Activated CD4-positive, alpha-beta memory T cell treated with anti-CD3 and anti-CD28 coated beads for 36 hours (primary cell): ENCODE data around the gene FXYD2. TPM values are rescaled to one million over a fixed set of nuclear protein-coding genes. Genes with fewer than 3 reads are reported as not detected.

Experiments used
- CTCF ChIA-PET: fragments of 350-600 bp; sonication (Branson Sonifier 250); formaldehyde crosslinking; loops from one replicate; lab custom pipeline; 2021; ENCODE audit warnings: antibody characterized with exemption, inconsistent platforms; lab: Charles Lee
- POLR2A ChIA-PET: fragments of 350-600 bp; sonication (Branson Sonifier 250); formaldehyde crosslinking; loops from one replicate; lab custom pipeline; 2021; ENCODE audit warnings: antibody characterized with exemption; lab: Charles Lee
- DNase-seq: peaks from one replicate; pipeline ENCODE4 v3.0.0-alpha.2; 2020
- H3K27ac Mint-ChIP-seq: one replicate; pipeline ENCODE4 v1.8.0; 2021; ENCODE audit warnings: mixed read lengths
- H3K27me3 Mint-ChIP-seq: one replicate; pipeline ENCODE4 v1.8.0; 2021; ENCODE audit warnings: mixed read lengths
- H3K36me3 Mint-ChIP-seq: one replicate; pipeline ENCODE4 v1.8.0; 2021; ENCODE audit warnings: mixed read lengths
- H3K4me1 Mint-ChIP-seq: one replicate; pipeline ENCODE4 v1.8.0; 2021; ENCODE audit warnings: low read depth, mixed read lengths
- H3K4me3 Mint-ChIP-seq: one replicate; pipeline ENCODE4 v1.8.0; 2021; ENCODE audit warnings: mild to moderate bottlenecking, mixed read lengths
- H3K9me3 Mint-ChIP-seq: one replicate; pipeline ENCODE4 v1.8.0; 2021; ENCODE audit warnings: mixed read lengths
- intact Hi-C: fragments of 100-400 bp; cut with micrococcal nuclease; formaldehyde crosslinking; loops from one replicate; pipeline ENCODE4 v1.15.1; 2023
- total RNA-seq, 2 experiments: library from RNA; stranded (reverse); gene quantifications; one replicate each; pipeline ENCODE4 v1.2.3, GENCODE V29; 2021

Gene FXYD2
- total RNA-seq, 2 experiments from 2014 or later, result not detected

DNA sequence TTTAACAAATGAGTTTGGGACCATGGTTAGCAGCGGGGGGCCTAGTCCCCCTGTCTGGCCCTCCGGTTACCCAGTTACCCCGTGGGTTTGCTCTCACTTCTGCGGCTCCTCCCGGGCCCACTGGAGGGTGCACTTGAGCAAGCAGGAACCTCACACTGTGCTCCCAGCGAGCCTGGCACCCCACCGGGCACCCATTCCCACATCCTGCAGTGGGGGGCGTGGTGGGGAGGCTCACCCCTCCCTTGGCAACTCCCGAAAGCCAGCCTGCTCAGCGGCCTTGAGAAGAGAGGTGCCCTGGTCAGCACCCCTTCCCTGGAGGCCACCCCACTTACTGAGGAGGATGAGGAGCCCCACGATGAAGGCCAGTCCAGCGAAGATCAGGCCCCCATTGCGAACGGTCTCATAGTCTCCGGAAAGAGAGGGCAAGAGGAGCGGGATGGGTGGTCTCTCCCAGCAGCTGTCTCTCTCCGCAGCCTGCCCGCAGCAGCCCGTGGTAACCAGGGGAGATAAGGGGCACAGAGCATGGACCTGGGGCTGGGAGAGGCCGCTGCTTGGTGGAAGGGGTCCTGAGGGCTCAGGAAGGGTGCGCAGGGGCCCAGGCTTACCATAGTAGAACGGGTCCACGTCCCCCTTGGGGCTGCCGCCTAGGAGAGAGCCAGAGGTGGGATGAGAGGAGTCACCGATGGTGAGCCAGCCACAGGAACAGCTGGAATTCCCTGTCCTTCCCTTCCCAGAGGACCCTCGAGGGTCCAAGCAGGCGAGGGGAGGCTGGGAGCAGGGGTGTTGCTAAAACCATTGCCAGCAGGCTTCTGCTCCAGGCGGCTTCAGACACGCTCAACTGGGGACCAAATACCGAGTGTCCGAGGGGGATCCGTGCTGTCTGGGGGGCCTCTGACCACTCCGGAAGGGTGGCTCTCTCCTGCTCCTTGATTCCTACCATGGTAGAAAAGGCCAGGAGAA is 2.2 kb downstream of the FXYD2 start:
- no peaks in the 10 kb centered on the region for H3K36me3 Mint-ChIP-seq
- intact Hi-C loops, result loop anchor here (2.0 to 5.0 kb wide), 4 partner anchors 22 to 230 kb away; no protein-coding TSS in a partner anchor
- no peak overlapping the region for H3K4me3 Mint-ChIP-seq
- no peaks in the 10 kb centered on the region for H3K9me3 Mint-ChIP-seq
- peak overlapping the region; percentile 14 for H3K27ac Mint-ChIP-seq
- ChIA-PET POLR2A (interaction anchor here (0.9 kb wide), 1 partner anchor 124 kb away, joined by 3 read pairs; no protein-coding TSS in a partner anchor), CTCF (interaction anchor here (0.5 to 8.6 kb wide), 14 partner anchors 15 to 366 kb away, joined by 3 to 68 read pairs (median 8); no protein-coding TSS in a partner anchor)
- peak; percentile 71 for DNase-seq
- H3K27me3 Mint-ChIP-seq, result no peaks in the 10 kb centered on the region
- H3K4me1 Mint-ChIP-seq, result peaks cover 44% of the 10 kb centered on the region

DNA sequence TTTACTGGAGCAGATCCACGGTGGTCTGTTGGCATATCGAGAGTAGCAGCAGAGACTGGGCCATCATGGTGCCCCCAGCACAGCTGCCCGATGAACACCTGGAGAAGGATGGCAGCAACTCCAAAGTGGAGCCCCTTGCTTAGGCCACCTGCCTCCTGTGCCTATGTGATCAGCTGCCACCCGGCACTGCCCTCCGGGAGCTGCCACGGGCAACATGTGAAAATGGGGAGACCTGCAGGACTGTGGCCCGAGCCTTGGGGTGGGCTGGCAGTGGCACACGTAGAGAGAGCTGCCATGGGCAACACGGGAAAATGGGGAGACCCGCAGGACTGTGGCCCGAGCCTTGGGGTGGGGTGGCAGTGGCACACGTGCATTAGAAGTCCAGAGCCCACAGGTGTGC is 3.1 kb downstream of the FXYD2 start:
- H3K27me3 Mint-ChIP-seq, result no peaks in the 10 kb centered on the region
- H3K4me1 Mint-ChIP-seq, result peaks cover 52% of the 10 kb centered on the region
- ChIA-PET POLR2A (no interaction called here), CTCF (interaction anchor here (0.6 to 8.6 kb wide), 5 partner anchors 14 to 365 kb away, joined by 3 to 68 read pairs (median 13); no protein-coding TSS in a partner anchor)
- H3K27ac Mint-ChIP-seq, result peak overlapping the region; percentile 14
- no peaks in the 10 kb centered on the region for H3K36me3 Mint-ChIP-seq
- no peak for DNase-seq
- H3K9me3 Mint-ChIP-seq, result no peaks in the 10 kb centered on the region
- intact Hi-C loops, result loop anchor here (5.0 kb wide), 1 partner anchor 86 kb away; no protein-coding TSS in a partner anchor
- H3K4me3 Mint-ChIP-seq, result no peak overlapping the region

DNA sequence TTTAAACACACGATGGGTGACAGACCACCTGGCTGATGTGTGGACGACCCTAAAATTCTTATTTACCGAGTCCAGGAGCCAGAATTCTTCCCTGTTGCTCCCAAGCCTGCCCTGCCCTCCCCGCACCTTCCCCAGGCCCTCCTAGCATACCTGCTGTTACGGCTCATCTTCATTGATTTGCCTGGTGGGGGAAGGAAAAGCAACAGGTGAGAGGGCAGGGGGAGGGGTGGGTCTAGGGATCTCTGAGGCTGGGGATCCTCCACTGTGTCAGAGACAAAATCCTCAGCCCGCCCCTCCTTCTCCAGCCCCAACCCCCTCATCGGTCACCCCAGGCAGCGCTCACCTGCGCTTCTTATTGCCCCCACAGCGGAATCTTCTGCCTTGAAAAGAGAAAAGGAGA is 4.0 kb downstream of the FXYD2 start:
- Mint-ChIP-seq H3K4me3 (no peak overlapping the region), H3K27me3 (no peaks in the 10 kb centered on the region), H3K9me3 (no peaks in the 10 kb centered on the region), H3K4me1 (peaks cover 61% of the 10 kb centered on the region), H3K36me3 (no peaks in the 10 kb centered on the region), H3K27ac (no peak overlapping the region)
- intact Hi-C loops, result loop anchor here (5.0 kb wide), 1 partner anchor 87 kb away; no protein-coding TSS in a partner anchor
- ChIA-PET POLR2A (no interaction called here), CTCF (interaction anchor here (1.3 to 8.6 kb wide), 4 partner anchors 13 to 233 kb away, joined by 3 to 68 read pairs (median 14); no protein-coding TSS in a partner anchor)
- DNase-seq, result no peak

DNA sequence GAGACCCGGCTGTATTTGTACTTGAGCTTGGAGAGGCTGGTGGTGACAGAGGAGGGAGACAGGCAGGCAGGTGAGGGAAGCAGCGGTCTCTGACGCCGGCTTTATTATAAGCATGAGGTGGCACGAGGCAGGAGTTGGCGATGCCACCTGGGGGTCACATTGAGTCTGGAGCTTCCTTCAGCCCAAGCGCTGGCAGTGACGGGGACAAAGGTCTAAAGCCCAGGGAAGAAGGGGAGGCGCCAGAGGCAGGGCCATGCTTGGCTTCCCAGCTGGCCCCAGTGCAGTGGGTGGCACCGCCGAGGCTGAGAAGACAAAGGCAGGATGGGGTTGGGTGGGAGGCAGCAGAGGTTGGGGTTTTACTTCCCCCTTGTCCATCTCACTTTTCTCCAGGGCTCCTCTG is 4.5 kb downstream of the FXYD2 start:
- Mint-ChIP-seq H3K4me3 (no peak overlapping the region), H3K4me1 (peaks cover 64% of the 10 kb centered on the region), H3K9me3 (no peaks in the 10 kb centered on the region), H3K27ac (peak overlapping the region; percentile 71), H3K27me3 (no peaks in the 10 kb centered on the region), H3K36me3 (no peaks in the 10 kb centered on the region)
- ChIA-PET POLR2A (no interaction called here), CTCF (interaction anchor here (1.7 to 7.0 kb wide), 4 partner anchors 24 to 325 kb away, joined by 3 to 78 read pairs (median 13); no protein-coding TSS in a partner anchor)
- intact Hi-C loops, result loop anchor here (5.0 kb wide), 1 partner anchor 87 kb away; no protein-coding TSS in a partner anchor
- no peak for DNase-seq

DNA sequence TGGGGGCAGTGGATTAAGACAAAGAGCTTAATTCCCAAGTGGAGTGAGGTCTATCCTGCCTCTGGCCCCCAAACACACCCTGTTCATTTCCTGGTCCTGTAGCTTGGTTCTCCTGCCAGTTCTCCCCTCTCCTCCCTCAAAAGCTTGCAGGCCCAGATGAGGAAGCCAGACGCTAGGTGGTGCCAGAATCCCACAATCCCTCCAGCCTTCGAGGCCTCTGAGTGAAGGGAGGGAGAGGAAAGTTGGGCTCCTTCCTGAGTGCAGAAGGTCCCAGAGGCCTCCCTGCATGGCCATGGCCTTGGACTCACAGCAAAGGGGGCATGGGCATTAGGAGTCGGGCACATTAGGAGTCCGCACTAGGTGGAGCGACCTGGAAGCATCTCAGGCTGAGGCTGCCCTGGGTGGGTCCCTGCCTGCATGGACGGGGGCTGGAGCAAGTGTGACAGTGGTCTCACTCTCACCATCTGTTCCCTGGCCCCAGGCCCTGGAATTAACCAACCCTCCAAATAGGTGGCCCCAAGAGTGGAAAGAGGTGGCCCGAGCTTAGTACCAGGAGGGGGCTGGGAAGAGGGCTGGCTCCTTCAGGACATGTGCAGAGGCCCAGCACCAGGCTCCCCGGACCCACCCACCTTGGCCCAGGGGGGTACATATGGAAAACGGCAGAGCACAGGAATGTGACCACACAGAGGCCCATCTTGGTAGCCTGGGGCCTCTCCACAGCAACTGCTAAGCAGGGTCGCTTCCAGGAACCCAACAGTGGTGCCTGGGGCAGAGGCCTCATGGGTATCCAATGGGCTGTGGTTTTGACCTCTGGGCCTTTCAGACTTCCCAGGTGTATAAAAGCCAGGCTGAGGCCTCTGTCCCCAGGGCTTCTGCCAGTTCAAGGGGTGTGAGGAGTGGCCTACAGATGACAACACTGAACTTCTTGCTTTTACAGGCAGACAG is 5.2 kb downstream of the FXYD2 start:
- H3K4me1 Mint-ChIP-seq, result peaks cover 69% of the 10 kb centered on the region
- H3K9me3 Mint-ChIP-seq, result no peaks in the 10 kb centered on the region
- no peaks in the 10 kb centered on the region for H3K27me3 Mint-ChIP-seq
- ChIA-PET CTCF (interaction anchor here (0.7 to 7.0 kb wide), 8 partner anchors 13 to 326 kb away, joined by 3 to 187 read pairs (median 8); partner anchors contain the start of gene TMPRSS13), POLR2A (interaction anchor here (1.0 kb wide), 1 partner anchor 167 kb away, joined by 3 read pairs; the partner anchor contains the start of gene IL10RA)
- H3K27ac Mint-ChIP-seq, result peak overlapping the region; percentile 94
- intact Hi-C loops, result loop anchor here (5.0 kb wide), 4 partner anchors 88 to 587 kb away; partner anchors contain the start of genes IL10RA, PCSK7 and RNF214
- peak; percentile 51 for DNase-seq
- H3K4me3 Mint-ChIP-seq, result no peak overlapping the region
- no peaks in the 10 kb centered on the region for H3K36me3 Mint-ChIP-seq

DNA sequence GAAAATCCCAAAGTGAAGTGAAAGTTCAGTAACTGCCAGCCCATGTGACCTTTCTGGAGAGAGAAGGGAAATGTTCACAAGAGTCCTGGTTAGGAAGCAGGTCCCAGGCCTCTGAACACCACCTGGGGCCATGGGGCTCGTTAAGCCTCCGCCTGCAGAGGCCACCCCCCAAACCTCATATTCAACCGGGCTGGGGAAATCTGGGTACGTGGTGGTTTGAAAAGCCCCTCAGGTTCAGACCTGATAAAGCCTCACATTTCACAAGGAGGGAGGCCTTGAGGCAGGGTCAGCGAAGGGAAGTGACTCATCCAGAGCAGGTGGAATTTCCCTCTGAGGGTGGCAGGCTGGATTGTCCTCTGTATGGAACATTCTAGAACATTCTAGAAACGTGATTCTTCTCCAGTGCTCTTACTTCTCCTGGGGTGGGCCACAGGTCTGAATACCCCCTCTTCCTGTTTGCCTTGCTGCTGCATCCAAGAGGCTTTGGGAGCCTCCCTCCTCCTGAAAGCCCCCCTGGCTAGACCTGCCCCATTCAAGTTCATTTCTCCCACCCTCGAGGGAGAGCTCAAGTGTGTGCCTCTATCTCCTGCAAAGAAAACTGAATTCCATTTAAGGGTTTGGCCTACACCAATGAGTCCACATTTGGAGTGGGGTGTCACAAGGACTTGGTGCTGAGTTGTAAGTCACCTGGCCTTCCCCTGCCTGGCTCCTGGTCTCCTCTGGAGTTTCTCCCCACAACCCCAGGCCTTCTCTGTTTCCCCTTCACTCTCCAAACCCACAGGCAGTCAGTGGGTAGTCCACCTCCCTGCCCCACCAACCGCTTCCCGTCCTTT is 6.3 kb downstream of the FXYD2 start:
- Mint-ChIP-seq H3K9me3 (no peaks in the 10 kb centered on the region), H3K36me3 (no peaks in the 10 kb centered on the region), H3K4me1 (peaks cover 66% of the 10 kb centered on the region), H3K27ac (peak overlapping the region; percentile 94), H3K4me3 (peak overlapping the region; percentile 42), H3K27me3 (no peaks in the 10 kb centered on the region)
- DNase-seq, result peak; percentile 77
- ChIA-PET POLR2A (interaction anchor here (1.0 to 2.8 kb wide), 5 partner anchors 11 to 184 kb away, joined by 3 to 11 read pairs (median 3); partner anchors contain the start of gene IL10RA), CTCF (interaction anchor here (0.7 to 7.0 kb wide), 24 partner anchors 10 to 393 kb away, joined by 3 to 187 read pairs (median 4); partner anchors contain the start of genes IL10RA and TMPRSS13)
- intact Hi-C loops, result loop anchor here (5.0 kb wide), 3 partner anchors 169 to 586 kb away; partner anchors contain the start of genes IL10RA, PCSK7 and RNF214

DNA sequence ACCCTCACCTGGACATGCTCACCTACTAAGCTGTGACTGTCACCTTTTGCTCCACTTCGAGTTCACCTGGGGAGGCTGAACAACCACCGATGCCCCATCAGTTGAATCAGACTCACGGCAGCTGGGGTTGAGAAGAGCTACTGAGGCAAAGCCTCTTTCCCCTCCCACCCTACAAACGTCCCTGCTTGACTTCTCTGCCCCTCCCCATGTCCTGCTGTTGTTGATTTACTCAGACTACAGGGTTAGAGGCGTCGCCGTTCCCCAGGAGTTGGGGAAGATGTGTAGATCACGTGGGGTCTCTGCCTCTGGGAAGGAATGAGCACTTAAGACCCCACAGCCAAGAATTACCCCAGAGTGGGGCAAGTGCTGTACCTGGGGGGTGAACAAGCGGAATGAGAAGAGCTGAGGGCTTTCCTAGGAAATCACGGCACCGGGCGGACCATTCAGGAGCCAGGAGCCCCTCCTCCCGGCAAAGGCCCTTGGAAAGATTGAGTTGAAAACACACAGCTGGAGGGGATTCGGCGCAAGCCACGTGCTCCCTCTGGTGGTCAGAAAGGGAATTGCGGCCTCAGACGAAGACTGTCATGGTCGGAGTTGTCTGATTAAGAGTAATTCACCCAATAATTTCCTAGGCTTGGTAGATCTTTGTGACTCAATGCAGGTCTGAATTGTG is 7.0 kb downstream of the FXYD2 start:
- Mint-ChIP-seq H3K27ac (peak overlapping the region; percentile 94), H3K9me3 (no peaks in the 10 kb centered on the region), H3K4me3 (peak overlapping the region; percentile 42), H3K27me3 (no peaks in the 10 kb centered on the region), H3K4me1 (peaks cover 62% of the 10 kb centered on the region), H3K36me3 (no peaks in the 10 kb centered on the region)
- CTCF ChIA-PET, result interaction anchor here (0.6 to 7.0 kb wide), 26 partner anchors 10 to 392 kb away, joined by 3 to 187 read pairs (median 4); partner anchors contain the start of gene IL10RA
- DNase-seq, result peak; percentile 96
- POLR2A ChIA-PET, result interaction anchor here (1.1 to 2.8 kb wide), 5 partner anchors 10 to 185 kb away, joined by 3 to 11 read pairs (median 3); no protein-coding TSS in a partner anchor
- intact Hi-C loops, result loop anchor here (1.0 to 5.0 kb wide), 4 partner anchors 8 to 585 kb away; partner anchors contain the start of genes IL10RA, PCSK7 and RNF214

DNA sequence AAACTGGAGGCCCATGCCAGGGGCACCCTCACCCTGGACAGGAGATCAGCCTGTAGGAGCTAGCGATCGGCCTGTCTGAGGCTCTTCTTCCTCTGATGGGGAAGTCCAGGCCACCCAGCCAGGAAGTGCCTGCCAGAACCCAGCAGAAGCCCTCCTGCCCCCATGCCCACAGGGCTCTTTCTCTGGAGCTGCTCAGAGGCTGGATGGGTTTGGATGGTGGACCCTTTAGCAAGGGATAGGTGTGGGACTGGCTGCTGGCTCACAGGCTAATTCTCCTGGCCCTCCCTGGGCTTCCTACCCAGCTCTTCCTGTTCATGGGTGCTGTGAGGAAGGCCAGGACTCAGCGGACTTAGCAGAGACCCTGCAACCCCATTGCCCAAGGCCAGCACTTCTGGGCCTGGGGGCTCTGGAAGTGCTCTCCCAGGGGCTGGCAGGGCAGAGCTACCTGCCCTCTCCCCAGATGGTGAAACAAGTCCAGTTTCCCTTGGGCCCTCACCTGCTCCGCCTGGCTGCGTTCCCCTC is 7.6 kb downstream of the FXYD2 start:
- POLR2A ChIA-PET, result interaction anchor here (1.1 to 2.8 kb wide), 5 partner anchors 9 to 185 kb away, joined by 3 to 11 read pairs (median 3); no protein-coding TSS in a partner anchor
- H3K4me1 Mint-ChIP-seq, result peaks cover 57% of the 10 kb centered on the region
- no peaks in the 10 kb centered on the region for H3K27me3 Mint-ChIP-seq
- no peaks in the 10 kb centered on the region for H3K36me3 Mint-ChIP-seq
- intact Hi-C loops, result loop anchor here (1.0 to 5.0 kb wide), 4 partner anchors 8 to 585 kb away; partner anchors contain the start of genes IL10RA, PCSK7 and RNF214
- peak overlapping the region; percentile 94 for H3K27ac Mint-ChIP-seq
- peak overlapping the region; percentile 42 for H3K4me3 Mint-ChIP-seq
- CTCF ChIA-PET, result interaction anchor here (0.9 to 7.0 kb wide), 23 partner anchors 10 to 391 kb away, joined by 3 to 187 read pairs (median 5); partner anchors contain the start of gene IL10RA
- no peaks in the 10 kb centered on the region for H3K9me3 Mint-ChIP-seq
- peak; percentile 33 for DNase-seq

DNA sequence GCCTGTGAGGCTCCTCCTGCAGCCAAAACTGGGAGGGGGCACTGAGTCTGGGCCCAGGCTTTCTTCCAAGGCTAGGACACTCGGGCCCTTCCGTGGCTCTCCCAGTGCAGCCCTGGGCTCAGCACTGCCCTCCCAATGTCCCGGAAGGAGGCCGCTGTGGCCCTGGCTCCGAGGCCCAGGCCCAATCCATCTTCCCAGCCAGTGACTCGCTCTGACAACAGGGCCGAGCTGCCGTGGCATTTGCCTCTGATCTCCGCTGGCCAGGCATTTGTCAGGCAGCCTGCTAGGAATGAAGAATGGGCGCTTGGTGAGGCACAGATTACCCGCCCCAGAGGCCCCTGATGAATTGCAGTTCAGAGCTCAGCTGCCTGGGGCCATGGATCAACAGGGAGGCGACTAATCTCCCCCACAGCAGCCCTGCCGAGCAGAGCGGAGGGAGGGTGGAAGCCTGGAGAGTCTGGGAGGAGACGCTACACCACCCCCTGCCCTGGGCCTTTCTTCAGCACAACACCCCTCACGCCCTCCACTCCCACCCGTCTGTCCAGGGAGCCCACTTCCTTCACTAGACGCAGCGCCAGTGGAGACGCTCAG is 8.3 kb downstream of the FXYD2 start:
- intact Hi-C loops, result loop anchor here (5.0 kb wide), 3 partner anchors 171 to 584 kb away; partner anchors contain the start of genes IL10RA, PCSK7 and RNF214
- POLR2A ChIA-PET, result interaction anchor here (0.7 to 2.8 kb wide), 7 partner anchors 9 to 236 kb away, joined by 3 to 16 read pairs (median 7); partner anchors contain the start of gene IL10RA
- CTCF ChIA-PET, result interaction anchor here (1.5 to 7.0 kb wide), 11 partner anchors 9 to 391 kb away, joined by 3 to 187 read pairs (median 25); no protein-coding TSS in a partner anchor
- H3K4me3 Mint-ChIP-seq, result peak overlapping the region; percentile 35
- no peaks in the 10 kb centered on the region for H3K27me3 Mint-ChIP-seq
- H3K36me3 Mint-ChIP-seq, result no peaks in the 10 kb centered on the region
- no peak for DNase-seq
- no peaks in the 10 kb centered on the region for H3K9me3 Mint-ChIP-seq
- peaks cover 55% of the 10 kb centered on the region for H3K4me1 Mint-ChIP-seq
- peak overlapping the region; percentile 94 for H3K27ac Mint-ChIP-seq
